Smooth muscle cell (in vitro differentiated cells): ENCODE data around the gene DIO1. TPM values are rescaled to one million over a fixed set of nuclear protein-coding genes. Genes with fewer than 3 reads are reported as not detected.

Source experiments
- DNase-seq: peaks from one replicate; lab custom pipeline; 2025; ENCODE audit not compliant: unreplicated experiment; lab: John Stamatoyannopoulos, UW
- H2AFZ ChIP-seq: fragments of 200-600 bp; sonication (generic); 2 replicates; pipeline ENCODE4 v1.6.0; 2016; ENCODE audit warnings: antibody characterized with exemption, low read depth, mild to moderate bottlenecking
- H3F3A ChIP-seq: fragments of 200-600 bp; sonication (generic); 2 replicates; pipeline ENCODE4 v1.6.0; 2017; ENCODE audit warnings: antibody characterized with exemption, low read depth
- H3K27ac ChIP-seq: fragments of 200-600 bp; sonication (generic); 2 replicates; pipeline ENCODE4 v1.5.1; 2016; ENCODE audit warnings: low read depth, mild to moderate bottlenecking
- H3K27me3 ChIP-seq: fragments of 200-600 bp; sonication (generic); 2 replicates; pipeline ENCODE4 v1.6.1; 2016; ENCODE audit warnings: low read depth, mild to moderate bottlenecking
- H3K36me3 ChIP-seq: fragments of 200-600 bp; sonication (generic); 2 replicates; pipeline ENCODE4 v1.5.1; 2016; ENCODE audit warnings: low read depth
- H3K4me1 ChIP-seq: fragments of 200-600 bp; sonication (generic); 2 replicates; pipeline ENCODE4 v1.5.1; 2016; ENCODE audit warnings: low read depth
- H3K4me2 ChIP-seq: fragments of 200-600 bp; sonication (generic); 2 replicates; pipeline ENCODE4 v1.6.0; 2016; ENCODE audit warnings: mild to moderate bottlenecking
- H3K4me3 ChIP-seq: fragments of 200-600 bp; sonication (generic); 2 replicates; pipeline ENCODE4 v1.5.1; 2016; ENCODE audit warnings: mild to moderate bottlenecking
- H3K79me2 ChIP-seq: fragments of 200-600 bp; sonication (generic); 2 replicates; pipeline ENCODE4 v1.6.0; 2016; ENCODE audit warnings: low read depth, mild to moderate bottlenecking
- H3K9ac ChIP-seq: fragments of 200-600 bp; sonication (generic); 2 replicates; pipeline ENCODE4 v1.6.0; 2016; ENCODE audit warnings: low read depth
- H3K9me3 ChIP-seq: fragments of 200-600 bp; sonication (generic); replicated peaks from 2 replicates; pipeline ENCODE4 v1.5.1; 2016; ENCODE audit warnings: low read depth
- H4K20me1 ChIP-seq: fragments of 200-600 bp; sonication (generic); 2 replicates; pipeline ENCODE4 v1.6.0; 2016; ENCODE audit warnings: low read depth
- CTCF ChIP-seq: fragments of 200-600 bp; sonication (generic); IDR thresholded peaks from 2 replicates; pipeline ENCODE4 v1.5.1; 2017; ENCODE audit warnings: borderline replicate concordance, mild to moderate bottlenecking, antibody characterized with exemption; ENCODE audit not compliant: insufficient read depth, poor library complexity, severe bottlenecking
- WGBS: methylation state at CpG from one replicate; pipeline ENCODE4 v1.1.7; 2016; ENCODE audit warnings: low lambda C conversion rate; 5-methylcytosine and 5-hydroxymethylcytosine counted together
- polyA plus RNA-seq: library from polyadenylated mRNA; unstranded; fragments of >200 nt; fragmentation: Nextera tagmentation; extraction: Ambion mirVana; gene quantifications from 2 replicates; pipeline ENCODE4 v1.2.1, GENCODE V29; 2016
- total RNA-seq: library from RNA; depleted of rRNA; stranded (reverse); fragments of >200 nt; gene quantifications from 2 replicates; pipeline ENCODE4 v1.2.3, GENCODE V29; 2014

DIO1 gene
- total and polyA plus RNA-seq, 2 experiments from 2014 or later, result 0.16 TPM; not detected in 1

DNA sequence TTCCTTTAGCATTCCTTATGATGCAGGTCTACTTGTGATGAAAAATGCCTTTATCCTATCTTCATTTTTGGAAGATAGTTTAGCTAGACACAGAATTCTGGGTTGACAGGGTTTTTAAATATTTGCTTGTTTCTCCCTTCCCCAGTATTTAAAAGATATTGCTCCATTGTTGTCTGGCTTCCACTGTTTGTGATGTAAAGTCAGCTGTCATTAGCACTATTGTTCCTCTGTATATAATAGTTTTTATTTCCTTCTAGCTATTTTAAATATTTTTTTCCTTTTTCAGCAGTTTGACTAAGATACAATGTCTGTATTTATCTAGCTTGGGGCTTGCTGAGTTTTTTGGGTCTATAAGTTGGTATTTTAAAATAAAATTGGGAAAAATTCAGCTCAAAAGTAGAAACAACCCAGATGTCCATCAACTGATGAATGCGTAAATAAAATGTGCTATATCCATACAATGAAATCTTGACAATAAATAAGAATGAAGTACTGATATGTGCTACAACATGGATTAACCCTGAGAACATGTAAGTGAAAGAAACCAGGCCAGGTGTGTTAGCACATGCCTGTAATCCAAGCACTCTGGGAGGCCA is 40.3 kb downstream of the DIO1 start:
- Histone ChIP-seq H3K9me3 (peaks cover 26% of the 10 kb centered on the region), H4K20me1 (no peaks in the 10 kb centered on the region), H3K4me2 (no peak overlapping the region), H2AFZ (no peak overlapping the region), H3K4me1 (no peaks in the 10 kb centered on the region), H3K4me3 (no peak overlapping the region), H3K27ac (no peak overlapping the region), H3K79me2 (peaks cover 2% of the 10 kb centered on the region), H3F3A (no peaks in the 10 kb centered on the region), H3K9ac (no peak overlapping the region), H3K36me3 (peaks cover 31% of the 10 kb centered on the region), H3K27me3 (no peaks in the 10 kb centered on the region)
- no peak for DNase-seq
- TF ChIP-seq CTCF, result no peak
- 100% methylated on average over 1 of the region's 1 CpG for WGBS

DNA sequence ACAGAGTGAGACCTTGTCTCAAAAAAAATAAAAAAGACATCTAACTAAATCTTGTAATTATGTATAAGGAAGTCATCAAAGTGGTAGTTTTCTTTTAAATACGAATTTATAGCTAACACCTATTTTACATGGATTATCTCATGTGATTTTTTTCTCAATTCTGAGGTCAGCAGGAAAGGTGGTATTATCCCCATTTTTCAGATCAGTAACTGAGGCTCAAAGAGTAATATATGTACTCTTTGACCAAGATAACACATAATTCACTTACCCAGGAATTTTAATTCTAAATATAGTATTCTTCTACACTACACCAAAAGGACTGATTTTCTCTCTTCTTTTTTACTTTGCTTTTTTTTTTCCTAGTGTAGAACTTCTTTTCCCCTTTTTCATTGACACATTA is 42.4 kb downstream of the DIO1 start:
- peaks cover 26% of the 10 kb centered on the region for H3K36me3 ChIP-seq
- TF ChIP-seq CTCF, result no peak
- H3K27me3 ChIP-seq, result no peaks in the 10 kb centered on the region
- H3K4me1 ChIP-seq, result no peaks in the 10 kb centered on the region
- peaks cover 26% of the 10 kb centered on the region for H3K9me3 ChIP-seq
- no peak overlapping the region for H2AFZ ChIP-seq
- no peak for DNase-seq
- no peak overlapping the region for H3K4me3 ChIP-seq
- H3K27ac ChIP-seq, result no peak overlapping the region
- H3F3A ChIP-seq, result no peaks in the 10 kb centered on the region
- H3K9ac ChIP-seq, result no peak overlapping the region
- peaks cover 11% of the 10 kb centered on the region for H4K20me1 ChIP-seq
- H3K79me2 ChIP-seq, result peaks cover 20% of the 10 kb centered on the region
- no peak overlapping the region for H3K4me2 ChIP-seq
- 100% methylated on average over 1 of the region's 1 CpG for WGBS

DNA sequence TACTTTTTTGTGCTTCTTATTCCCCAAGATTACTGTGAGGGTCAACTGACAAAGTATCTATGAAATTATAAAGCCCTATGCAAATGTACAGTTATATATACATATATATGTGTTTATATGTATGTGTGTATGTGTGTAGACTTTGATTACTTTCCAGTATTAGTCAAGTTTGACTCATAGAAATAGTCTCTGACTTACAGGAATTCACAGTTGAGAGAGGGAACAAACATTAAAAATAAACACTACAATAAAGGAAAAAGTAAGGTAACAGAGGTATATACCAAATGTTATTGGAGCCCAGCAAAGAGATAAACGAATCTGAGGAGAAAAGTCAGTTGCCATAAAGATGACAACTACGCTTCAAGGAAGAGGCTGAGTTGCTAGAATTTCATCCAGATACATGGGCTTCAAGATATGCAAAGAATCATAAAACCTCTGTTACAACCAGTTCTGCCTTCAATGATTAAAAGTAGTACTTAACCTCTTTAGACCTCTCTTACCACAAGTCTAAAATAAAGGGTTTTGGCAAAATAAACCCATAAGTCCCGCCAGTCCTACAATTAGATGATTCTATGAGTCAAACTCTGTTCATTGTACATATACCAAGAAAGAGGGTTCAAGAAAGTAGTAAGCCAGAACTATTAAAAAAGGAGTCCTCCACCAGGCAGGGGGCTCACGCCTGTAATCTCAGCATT is 44.3 kb downstream of the DIO1 start:
- H3K9ac ChIP-seq, result no peak overlapping the region
- 87% methylated on average over 4 of the region's 4 CpGs for WGBS
- H3K4me2 ChIP-seq, result no peak overlapping the region
- no peaks in the 10 kb centered on the region for H3K27me3 ChIP-seq
- peaks cover 14% of the 10 kb centered on the region for H4K20me1 ChIP-seq
- no peaks in the 10 kb centered on the region for H3F3A ChIP-seq
- peaks cover 20% of the 10 kb centered on the region for H3K9me3 ChIP-seq
- peaks cover 21% of the 10 kb centered on the region for H3K36me3 ChIP-seq
- TF ChIP-seq CTCF, result no peak
- peak overlapping the region; percentile 13 for H3K27ac ChIP-seq
- no peaks in the 10 kb centered on the region for H3K4me1 ChIP-seq
- H3K79me2 ChIP-seq, result peaks cover 37% of the 10 kb centered on the region
- no peak overlapping the region for H2AFZ ChIP-seq
- H3K4me3 ChIP-seq, result no peak overlapping the region
- no peak for DNase-seq
